WERI-Rb-1 (cell line): Measurements from ENCODE around the gene GPRC5D.
A peak's percentile ranks its signal among the peaks of the same experiment; 100 is the strongest.

Source experiments
- DNase-seq: peaks from one replicate; pipeline ENCODE4 v3.0.0-alpha.2; 2020
- H3K27ac ChIP-seq: fragments of 250-450 bp; sonication (Bioruptor Pico); 2 replicates; pipeline ENCODE4 v1.5.1; 2020; ENCODE audit warnings: mild to moderate bottlenecking, moderate library complexity
- H3K27me3 ChIP-seq: fragments of 250-450 bp; sonication (Bioruptor Pico); 2 replicates; pipeline ENCODE4 v1.5.1; 2021; ENCODE audit warnings: mild to moderate bottlenecking, low read depth, moderate library complexity; ENCODE audit not compliant: insufficient read depth, severe bottlenecking
- H3K36me3 ChIP-seq: fragments of 250-450 bp; sonication (Bioruptor Pico); 2 replicates; pipeline ENCODE4 v1.5.1; 2020; ENCODE audit warnings: mild to moderate bottlenecking, moderate library complexity
- H3K4me3 ChIP-seq: 2 replicates; pipeline ENCODE4 v1.5.1; 2011; ENCODE audit warnings: low read depth, mild to moderate bottlenecking, control low read depth, low read length
- H3K9me3 ChIP-seq: fragments of 250-450 bp; sonication (Bioruptor Pico); 2 replicates; pipeline ENCODE4 v1.5.1; 2021; ENCODE audit warnings: mild to moderate bottlenecking, moderate library complexity; ENCODE audit not compliant: severe bottlenecking
- TF ChIP-seq, protein P1 (sequence below): IDR thresholded peaks from 2 replicates; pipeline ENCODE4 v1.5.1; 2011; ENCODE audit warnings: low read depth, mild to moderate bottlenecking, control low read depth, inconsistent platforms, low read length

The GPRC5D gene

DNA sequence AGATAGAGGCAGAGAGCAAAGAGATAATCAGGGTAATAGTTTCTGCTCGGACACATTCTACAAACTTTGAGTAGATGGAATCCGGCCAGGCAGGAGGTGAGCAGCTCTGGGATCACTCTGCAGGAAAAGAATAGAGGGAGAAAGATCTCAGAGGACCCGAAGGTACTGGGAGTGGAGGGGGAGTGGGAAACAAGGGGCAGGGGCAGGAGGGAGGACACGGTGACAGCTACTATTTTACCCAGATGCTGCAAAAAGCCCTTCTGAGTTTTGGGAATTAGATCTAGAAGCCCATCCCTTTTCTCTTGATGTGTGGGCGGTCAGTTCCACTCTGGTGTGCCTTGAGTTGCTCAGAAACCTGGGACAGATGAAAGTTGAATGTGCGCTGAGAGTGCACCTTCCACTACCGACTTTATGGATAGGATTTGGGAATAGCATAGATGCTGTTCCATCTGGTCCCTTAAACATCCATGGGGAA, 60.1 kb downstream of the GPRC5D start:
- H3K4me3 ChIP-seq, result peak overlapping the region; percentile 80
- peak overlapping the region; percentile 87 for H3K27ac ChIP-seq
- H3K36me3 ChIP-seq, result no peaks in the 10 kb centered on the region
- TF ChIP-seq, protein P1, sequence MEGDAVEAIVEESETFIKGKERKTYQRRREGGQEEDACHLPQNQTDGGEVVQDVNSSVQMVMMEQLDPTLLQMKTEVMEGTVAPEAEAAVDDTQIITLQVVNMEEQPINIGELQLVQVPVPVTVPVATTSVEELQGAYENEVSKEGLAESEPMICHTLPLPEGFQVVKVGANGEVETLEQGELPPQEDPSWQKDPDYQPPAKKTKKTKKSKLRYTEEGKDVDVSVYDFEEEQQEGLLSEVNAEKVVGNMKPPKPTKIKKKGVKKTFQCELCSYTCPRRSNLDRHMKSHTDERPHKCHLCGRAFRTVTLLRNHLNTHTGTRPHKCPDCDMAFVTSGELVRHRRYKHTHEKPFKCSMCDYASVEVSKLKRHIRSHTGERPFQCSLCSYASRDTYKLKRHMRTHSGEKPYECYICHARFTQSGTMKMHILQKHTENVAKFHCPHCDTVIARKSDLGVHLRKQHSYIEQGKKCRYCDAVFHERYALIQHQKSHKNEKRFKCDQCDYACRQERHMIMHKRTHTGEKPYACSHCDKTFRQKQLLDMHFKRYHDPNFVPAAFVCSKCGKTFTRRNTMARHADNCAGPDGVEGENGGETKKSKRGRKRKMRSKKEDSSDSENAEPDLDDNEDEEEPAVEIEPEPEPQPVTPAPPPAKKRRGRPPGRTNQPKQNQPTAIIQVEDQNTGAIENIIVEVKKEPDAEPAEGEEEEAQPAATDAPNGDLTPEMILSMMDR, result no peak
- H3K27me3 ChIP-seq, result no peaks in the 10 kb centered on the region
- DNase-seq, result no peak
- H3K9me3 ChIP-seq, result no peaks in the 10 kb centered on the region

DNA sequence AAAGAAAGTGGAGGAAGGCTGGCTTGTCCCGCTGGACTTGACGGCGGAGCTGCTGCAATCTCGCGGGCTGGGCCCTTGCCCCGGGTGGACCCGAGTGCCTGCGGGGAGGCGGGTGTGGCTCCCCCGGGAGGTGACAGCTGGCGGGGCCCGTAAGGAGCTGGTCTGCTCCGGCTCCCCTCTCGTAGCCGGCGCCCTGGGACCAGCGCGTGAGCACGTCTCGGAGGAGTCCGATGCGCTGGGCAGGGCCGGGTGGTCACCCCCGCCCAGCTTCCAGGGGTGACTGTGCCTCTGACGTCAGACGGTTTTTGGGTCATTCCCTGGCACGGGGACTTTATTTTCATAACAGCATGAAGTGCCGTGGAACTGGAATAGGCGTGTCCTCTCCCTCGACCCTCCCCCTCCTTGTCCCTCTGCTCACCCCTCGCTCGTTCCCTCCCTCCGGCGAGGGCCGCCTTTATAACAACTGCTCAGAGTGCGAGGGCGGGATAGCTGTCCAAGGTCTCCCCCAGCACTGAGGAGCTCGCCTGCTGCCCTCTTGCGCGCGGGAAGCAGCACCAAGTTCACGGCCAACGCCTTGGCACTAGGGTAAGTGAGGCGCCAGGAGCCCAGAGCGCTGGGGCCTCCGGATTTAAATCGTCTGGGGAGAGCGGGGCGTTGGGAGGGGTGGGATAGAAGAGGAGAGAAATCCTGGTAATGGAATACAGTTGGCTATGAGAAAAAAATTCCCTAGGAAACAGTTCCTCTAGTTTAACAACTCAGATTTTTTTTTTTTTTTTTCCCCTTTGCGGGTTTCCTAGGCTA, 60.7 kb downstream of the GPRC5D start, which contains the start of gene GPRC5A:
TSS of gene GPRC5A (plus strand) at position 483 of the 801 bp plus-strand sequence. CDS start 16,688 bp downstream, outside the sequence.
- TF ChIP-seq, protein P1, result no peak
- Histone ChIP-seq H3K4me3 (peak within 1 kb of the TSS; percentile 80), H3K27me3 (no peaks in the 10 kb centered on the region), H3K36me3 (no peaks in the 10 kb centered on the region), H3K27ac (peak within 1 kb of the TSS; percentile 87), H3K9me3 (no peaks in the 10 kb centered on the region)
- peak; percentile 84 for DNase-seq
